MM.1S (cell line): Measurements from ENCODE around the gene SYTL3.

Source experiments
- CTCF ChIP-seq: fragments of 300-600 bp; sonication (generic); IDR thresholded peaks from 2 replicates; pipeline ENCODE4 v1.5.1; 2016; ENCODE audit warnings: antibody characterized with exemption, low read length, mixed read lengths
- EZH2 ChIP-seq: fragments of 300-600 bp; sonication (generic); optimal IDR thresholded peaks from 2 replicates; pipeline ENCODE3; 2017; ENCODE audit warnings: low read depth, mild to moderate bottlenecking, antibody characterized with exemption, low read length, mixed read lengths
- EZH2phosphoT487 ChIP-seq: fragments of 300-600 bp; sonication (generic); IDR thresholded peaks from 2 replicates; pipeline ENCODE4 v1.6.1; 2018; ENCODE audit warnings: antibody characterized with exemption, low read length

DNA sequence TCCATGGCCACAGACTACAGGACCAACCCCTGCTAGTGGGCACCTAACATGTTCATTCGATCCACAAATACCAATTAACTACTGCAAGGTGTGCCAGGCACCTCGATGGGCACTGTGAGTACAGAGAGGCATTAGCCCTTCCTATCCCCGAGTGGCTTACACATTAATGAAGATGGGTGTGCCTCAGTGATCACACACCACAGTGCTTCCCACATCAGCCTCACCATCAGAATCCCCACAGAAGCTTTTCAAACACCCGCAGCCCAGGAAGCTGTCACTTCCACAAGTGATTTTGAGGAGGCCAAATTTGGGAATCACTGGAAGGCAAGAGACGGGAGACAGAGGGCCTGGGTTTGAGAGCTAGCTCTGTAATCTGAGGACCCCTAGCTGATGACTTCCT lies 145.7 kb downstream of the SYTL3 start:
- TF ChIP-seq CTCF, result no peak
- TF ChIP-seq EZH2, result no peak
- TF ChIP-seq EZH2phosphoT487, result no peak
